AML-193 (cell line): ENCODE measurements around the gene DIDO1.
"Not testable (repeated sequence)": the region's sequence is repeated elsewhere in the genome, so short reads cannot be mapped to it uniquely, and the experiment has no call there.

Experiments used
- DNase-seq, 2 experiments: peaks; one replicate each; lab custom pipeline; 2025; lab: John Stamatoyannopoulos, UW

The DIDO1 gene

GRCh38 chr20:62962891-62963613 is 36.7 kb upstream of the DIDO1 start:
- no peak for DNase-seq

- no peak for DNase-seq
Measured at GRCh38 chr20:62962221-62962879, 36.0 kb upstream of the DIDO1 start.

DNA sequence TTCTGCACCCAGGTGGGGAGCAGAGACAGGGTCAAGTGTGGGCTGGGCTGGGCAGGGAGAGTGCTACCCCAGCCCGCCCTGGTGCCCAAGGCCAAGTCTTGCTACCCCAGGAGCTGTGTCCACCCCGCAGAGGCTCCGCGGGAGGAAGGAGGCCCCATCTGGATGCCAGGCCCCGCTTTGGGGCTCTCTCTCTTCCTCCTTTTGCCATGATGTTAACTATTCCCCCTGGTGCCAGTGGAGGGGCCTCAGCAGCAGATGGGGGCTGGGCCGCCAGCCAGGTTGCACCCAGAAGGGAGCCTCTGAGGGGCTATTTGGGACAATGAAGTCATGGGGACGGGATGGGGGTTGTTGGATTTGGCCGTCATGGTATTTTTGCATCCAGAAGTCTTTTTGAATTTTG is 35.5 kb upstream of the DIDO1 start:
- DNase-seq, result no peak

GRCh38 chr20:62961310-62961783 is 35.0 kb upstream of the DIDO1 start:
- no peak for DNase-seq

- DNase-seq, result not testable (repeated sequence)
Measured at GRCh38 chr20:62960446-62961309, 34.4 kb upstream of the DIDO1 start.

DNA sequence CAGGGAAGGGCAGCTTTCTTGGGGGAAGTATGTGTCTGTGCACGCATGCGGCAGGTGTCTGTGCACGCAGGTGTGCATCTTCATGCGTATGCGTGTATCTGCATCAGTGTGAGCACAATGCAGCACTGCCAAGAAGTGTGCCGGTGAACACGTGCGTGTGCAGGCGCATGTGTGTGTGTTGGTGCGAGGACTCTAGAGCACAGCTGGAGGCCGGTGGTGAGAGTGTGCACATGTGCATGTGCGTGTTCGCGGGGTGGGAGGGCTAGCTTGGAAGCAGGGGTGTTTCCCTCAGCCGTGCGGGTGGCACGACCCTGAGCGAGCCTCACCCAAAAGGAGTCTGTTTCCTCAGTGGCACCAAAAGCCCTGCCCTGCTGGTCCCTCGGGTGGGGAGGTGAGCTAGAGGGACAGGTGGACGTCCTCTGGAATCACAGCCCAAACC is 33.7 kb upstream of the DIDO1 start:
- no peak for DNase-seq

GRCh38 chr20:62959101-62959971 is 33.0 kb upstream of the DIDO1 start:
- no peak for DNase-seq

DNA sequence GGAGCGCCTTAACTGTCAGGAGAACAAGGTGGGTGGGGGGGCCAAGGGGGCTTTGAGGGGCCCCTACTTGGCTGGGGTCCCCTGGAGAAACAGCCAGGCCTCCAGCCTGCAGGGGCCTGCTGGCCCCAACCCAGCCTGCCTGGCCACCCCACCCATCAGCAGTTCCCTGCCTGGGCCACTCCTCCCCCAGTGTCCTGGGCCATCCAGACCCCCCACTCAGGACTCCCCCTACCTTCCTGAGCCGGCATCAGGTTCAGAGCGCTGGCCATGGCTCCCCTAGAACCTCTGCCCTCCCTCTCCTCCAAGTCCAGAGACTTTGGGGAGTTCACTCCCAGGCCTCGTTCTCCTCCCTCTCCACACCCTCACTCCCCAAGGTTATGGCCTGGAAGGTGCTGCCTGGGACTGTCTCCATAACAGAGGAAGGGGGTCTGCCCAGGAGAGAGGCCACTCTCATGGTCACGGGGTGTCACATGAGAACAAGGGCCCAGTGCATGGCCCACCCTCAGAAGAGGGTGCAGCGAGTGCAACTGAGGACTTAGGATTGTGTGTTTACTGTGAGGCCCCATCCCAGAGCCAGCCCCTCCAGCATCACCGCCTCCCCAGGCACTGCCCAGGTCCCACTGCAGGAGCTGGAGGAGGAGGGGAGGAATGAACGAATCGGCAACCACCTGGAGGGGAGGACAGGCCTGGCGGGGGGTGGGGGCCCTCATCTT is 32.2 kb upstream of the DIDO1 start:
- DNase-seq, result no peak

GRCh38 chr20:62957136-62958117 is 31.1 kb upstream of the DIDO1 start:
- DNase-seq, result no peak

- no peak for DNase-seq
Measured at GRCh38 chr20:62956387-62957135, 30.3 kb upstream of the DIDO1 start.

- no peak for DNase-seq
Measured at GRCh38 chr20:62955519-62956386, 29.4 kb upstream of the DIDO1 start.

GRCh38 chr20:62953839-62954703 is 27.8 kb upstream of the DIDO1 start:
- DNase-seq, result peak; percentile 95 to 97

DNA sequence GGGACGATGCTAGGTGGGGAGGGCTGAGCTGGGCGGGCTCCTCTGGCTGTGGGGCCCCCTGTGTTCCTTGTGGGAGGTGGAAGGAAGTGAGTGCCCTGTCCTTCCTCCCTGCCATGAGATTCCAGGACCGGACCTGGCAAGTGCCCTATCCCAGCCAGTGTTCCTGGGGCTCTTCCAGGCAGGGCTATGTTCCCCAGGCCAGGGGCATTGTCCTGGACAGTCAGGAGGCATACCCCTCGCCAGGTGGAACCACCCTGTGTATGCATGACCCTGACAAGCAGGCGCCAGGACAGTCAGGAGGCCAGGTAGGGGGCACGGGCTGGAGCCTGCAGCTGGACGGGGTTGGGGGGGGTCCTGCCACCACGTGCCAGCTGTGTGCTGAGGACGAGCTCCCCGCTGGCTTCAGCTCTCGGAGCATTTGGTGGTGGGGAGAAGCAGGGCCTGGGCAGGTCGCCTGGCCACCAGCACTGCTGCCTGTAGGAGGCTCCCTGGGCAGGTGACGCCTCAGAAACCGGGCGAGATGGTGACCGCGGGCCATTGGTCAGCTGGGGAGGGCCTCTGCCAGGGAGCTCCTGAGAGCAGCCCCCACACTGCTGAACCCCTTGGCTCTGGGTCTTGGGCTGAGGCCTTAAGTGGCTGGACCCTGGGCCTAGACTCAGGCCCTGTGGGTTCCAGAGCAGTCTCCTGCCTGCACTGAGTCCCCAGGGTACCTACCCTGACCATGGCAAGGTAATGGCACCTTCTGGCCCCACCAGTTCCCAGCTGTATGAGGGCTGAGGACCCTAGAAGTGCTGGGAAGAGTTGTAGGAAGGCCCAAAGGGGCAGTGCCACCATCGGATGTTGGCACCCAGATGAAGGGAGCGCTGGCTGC is 26.9 kb upstream of the DIDO1 start:
- no peak for DNase-seq

DNA sequence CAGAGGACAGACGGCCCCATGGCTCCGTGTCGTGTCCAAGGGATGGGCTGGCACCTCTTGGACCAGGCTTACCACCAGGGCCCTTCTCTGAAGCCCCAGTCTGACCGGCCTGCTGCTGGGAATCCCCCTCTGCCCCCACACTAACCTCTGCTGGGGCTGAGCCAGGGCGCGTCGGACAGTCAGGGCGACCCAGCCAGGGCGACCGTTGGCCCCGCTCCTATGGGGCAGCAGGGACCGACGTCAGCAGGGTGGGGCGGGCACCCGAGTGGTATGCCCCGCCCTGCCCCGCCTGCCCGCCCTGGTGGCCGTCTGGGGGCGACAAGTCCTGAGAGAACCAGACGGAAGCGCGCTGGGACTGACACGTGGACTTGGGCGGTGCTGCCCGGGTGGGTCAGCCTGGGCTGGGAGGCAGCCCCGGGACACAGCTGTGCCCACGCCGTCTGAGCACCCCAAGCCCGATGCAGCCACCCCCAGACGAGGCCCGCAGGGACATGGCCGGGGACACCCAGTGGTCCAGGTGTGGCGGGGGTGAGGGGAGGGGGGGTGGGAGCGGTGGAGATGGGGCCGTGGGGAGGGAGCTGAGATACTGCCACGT is 26.2 kb upstream of the DIDO1 start, which contains the start of gene SLC17A9:
SLC17A9 (plus strand) TSS at position 337 of the 595 bp plus-strand sequence; CDS start at position 459, 122 bp downstream.
- peak; percentile 74 to 75 for DNase-seq

- DNase-seq, result no peak
Measured at GRCh38 chr20:62951896-62952372, 25.6 kb upstream of the DIDO1 start.
